IMR-90 (cell line): ENCODE results near the gene NUP210. TPM values are rescaled to one million over a fixed set of nuclear protein-coding genes. Genes with fewer than 3 reads are reported as not detected.

ENCODE experiments used
- ATAC-seq: fragments of 200-7000 bp; cut with Tn5 transposase; 2 replicates; pipeline ENCODE4 v1.9.1; 2020; ENCODE audit warnings: low read depth, mild to moderate bottlenecking, moderate library complexity
- BruUV-seq: library from RNA; stranded (reverse); fragments of 400-500 nt; replicated peaks from 2 replicates; lab custom pipeline; 2021; lab: Mats Ljungman, UMichigan
- CTCF ChIA-PET: fragments of 300-600 bp; formaldehyde crosslinking; extraction: SDS; loops from one replicate; lab custom pipeline; 2021; ENCODE audit warnings: antibody characterized with exemption; lab: Yijun Ruan, JAX
- POLR2A ChIA-PET: fragments of 300-600 bp; sonication (Branson Sonifier 250); formaldehyde crosslinking; loops from one replicate; lab custom pipeline; 2022; ENCODE audit warnings: antibody characterized with exemption; ENCODE audit not compliant: unreplicated experiment; lab: Charles Lee
- DNase-seq: peaks from one replicate; pipeline ENCODE4 v3.0.0; 2013
- H2AFZ ChIP-seq: replicated peaks from 2 replicates; pipeline ENCODE3; 2013; ENCODE audit warnings: low read length, mild to moderate bottlenecking; ENCODE audit not compliant: poor library complexity
- H2AK5ac ChIP-seq: 2 replicates; pipeline ENCODE4 v1.6.1; 2013; ENCODE audit warnings: low read depth, low read length, inconsistent platforms
- H2AK9ac ChIP-seq: replicated peaks from 2 replicates; pipeline ENCODE3; 2013; ENCODE audit warnings: mild to moderate bottlenecking, low read depth, low read length, moderate library complexity; ENCODE audit not compliant: poor library complexity
- H2BK120ac ChIP-seq: 2 replicates; pipeline ENCODE4 v1.6.1; 2013; ENCODE audit warnings: low read depth, low read length, inconsistent platforms
- H2BK15ac ChIP-seq: 3 replicates; pipeline ENCODE4 v1.6.1; 2013; ENCODE audit warnings: low read depth, low read length, inconsistent platforms
- H2BK20ac ChIP-seq: 2 replicates; pipeline ENCODE4 v1.6.1; 2013; ENCODE audit warnings: low read depth, mild to moderate bottlenecking, inconsistent platforms, low read length, moderate library complexity
- H2BK5ac ChIP-seq: 2 replicates; pipeline ENCODE4 v1.6.1; 2013; ENCODE audit warnings: mild to moderate bottlenecking, low read depth, low read length, inconsistent platforms; ENCODE audit not compliant: poor library complexity, severe bottlenecking
- H3K14ac ChIP-seq: replicated peaks from 2 replicates; pipeline ENCODE4 v1.6.1; 2013; ENCODE audit warnings: low read depth, low read length, inconsistent platforms
- H3K18ac ChIP-seq: 2 replicates; pipeline ENCODE4 v1.6.1; 2013; ENCODE audit warnings: low read depth, low read length, control low read depth
- H3K23ac ChIP-seq: 2 replicates; pipeline ENCODE4 v1.6.1; 2013; ENCODE audit warnings: low read depth, low read length, inconsistent platforms
- H3K27ac ChIP-seq: 2 replicates; pipeline ENCODE4 v1.5.1; 2013; ENCODE audit warnings: mild to moderate bottlenecking, control low read depth, low read length; ENCODE audit not compliant: insufficient read depth
- H3K27me3 ChIP-seq: 2 replicates; pipeline ENCODE4 v1.6.1; 2013; ENCODE audit warnings: low read length; ENCODE audit not compliant: control insufficient read depth, insufficient read depth
- H3K36me3 ChIP-seq: 2 replicates; pipeline ENCODE4 v1.6.1; 2013; ENCODE audit warnings: low read length, mixed read lengths; ENCODE audit not compliant: control insufficient read depth, insufficient read depth
- H3K4ac ChIP-seq: 2 replicates; pipeline ENCODE4 v1.6.1; 2013; ENCODE audit warnings: low read depth, low read length, inconsistent platforms
- H3K4me1 ChIP-seq: 2 replicates; pipeline ENCODE4 v1.6.1; 2013; ENCODE audit warnings: low read length, mixed read lengths; ENCODE audit not compliant: control insufficient read depth, insufficient read depth
- H3K4me2 ChIP-seq: 2 replicates; pipeline ENCODE4 v1.6.1; 2013; ENCODE audit warnings: low read depth, mild to moderate bottlenecking, control low read depth, low read length, moderate library complexity
- H3K4me3 ChIP-seq: 2 replicates; pipeline ENCODE4 v1.5.1; 2013; ENCODE audit warnings: low read depth, mild to moderate bottlenecking, control low read depth, low read length, moderate library complexity; ENCODE audit not compliant: insufficient read depth
- H3K56ac ChIP-seq: 2 replicates; pipeline ENCODE4 v1.6.1; 2013; ENCODE audit warnings: low read length, inconsistent platforms; ENCODE audit not compliant: insufficient read depth; ENCODE audit errors: extremely low read depth
- H3K79me1 ChIP-seq, 2 experiments: 2 replicates each; pipeline ENCODE4 v1.6.1; 2013; ENCODE audit warnings: low read length in 2 of 2, inconsistent platforms in 1 of 2, low read depth in 1 of 2
- H3K9ac ChIP-seq: 2 replicates; pipeline ENCODE4 v1.6.1; 2013; ENCODE audit warnings: low read depth, low read length, control low read depth
- H3K9me1 ChIP-seq: 2 replicates; pipeline ENCODE4 v1.6.1; 2013; ENCODE audit warnings: low read length, inconsistent platforms; ENCODE audit not compliant: insufficient read depth
- H3K9me3 ChIP-seq: 2 replicates; pipeline ENCODE4 v1.6.1; 2013; ENCODE audit warnings: low read length; ENCODE audit not compliant: control insufficient read depth, insufficient read depth
- H4K20me1 ChIP-seq: 2 replicates; pipeline ENCODE4 v1.6.1; 2013; ENCODE audit warnings: low read length, inconsistent platforms; ENCODE audit not compliant: insufficient read depth
- H4K5ac ChIP-seq: 2 replicates; pipeline ENCODE4 v1.6.1; 2013; ENCODE audit warnings: mild to moderate bottlenecking, low read depth, low read length, control low read depth
- H4K8ac ChIP-seq, 2 experiments: 2 replicates each; pipeline ENCODE4 v1.6.1; 2013; ENCODE audit warnings: low read depth in 2 of 2, low read length in 2 of 2, control low read depth in 1 of 2, inconsistent platforms in 1 of 2
- H4K91ac ChIP-seq: 2 replicates; pipeline ENCODE4 v1.6.1; 2013; ENCODE audit warnings: low read depth, low read length, inconsistent platforms; ENCODE audit not compliant: insufficient read depth
- MXI1 ChIP-seq: IDR thresholded peaks from 2 replicates; pipeline ENCODE4 v1.6.1; 2012; ENCODE audit warnings: low read depth, mild to moderate bottlenecking, low read length, moderate library complexity, borderline replicate concordance
- NFE2L2 ChIP-seq: fragments of 150-350 bp; IDR thresholded peaks from 2 replicates; pipeline ENCODE4 v1.6.1; 2016; ENCODE audit warnings: low read depth, mild to moderate bottlenecking, low read length
- POLR2A ChIP-seq: IDR thresholded peaks from 2 replicates; pipeline ENCODE4 v1.6.1; 2012; ENCODE audit warnings: mild to moderate bottlenecking, low read depth, low read length
- RAD21 ChIP-seq: IDR thresholded peaks from 2 replicates; pipeline ENCODE4 v1.6.1; 2012; ENCODE audit warnings: low read length, improper control_type of control experiment
- RCOR1 ChIP-seq: IDR thresholded peaks from 2 replicates; pipeline ENCODE4 v1.6.1; 2012; ENCODE audit warnings: mild to moderate bottlenecking, low read length, improper control_type of control experiment; ENCODE audit not compliant: insufficient replicate concordance
- USF2 ChIP-seq: fragments of 150-350 bp; IDR thresholded peaks from 2 replicates; pipeline ENCODE4 v1.6.1; 2017; ENCODE audit warnings: mild to moderate bottlenecking, antibody characterized with exemption, low read length, low read depth
- WGBS, 2 experiments: methylation state at CpG; one replicate each; pipeline versions ENCODE4 v1.1.5 to v1.1.7; 2013; ENCODE audit warnings: missing lambda C conversion rate in 2 of 2; ENCODE audit not compliant: insufficient read length in 1 of 2; ENCODE audit errors: extremely low coverage in 2 of 2; 5-methylcytosine and 5-hydroxymethylcytosine counted together
- dilution Hi-C: fragments of 300-500 bp; cut with HindIII; formaldehyde crosslinking; loops from one replicate; pipeline ENCODE4 v1.14.3; 2018; ENCODE audit warnings: low sequenced_read_pairs; ENCODE audit not compliant: unreplicated experiment
- in situ Hi-C: fragments of 300-500 bp; cut with MboI; formaldehyde crosslinking; loops from 3 replicates; pipeline ENCODE4 v1.14.3; 2019; ENCODE audit warnings: low sequenced_read_pairs, inconsistent platforms, mixed read lengths
- intact Hi-C: fragments of 100-400 bp; cut with micrococcal nuclease; formaldehyde crosslinking; loops from 2 replicates; pipeline ENCODE4 v1.10.0; 2022
- polyA plus RNA-seq, 3 experiments: library from polyadenylated mRNA; depleted of rRNA; stranded (reverse); fragments of >200 nt; gene quantifications; 2 replicates each; pipeline ENCODE4 v1.2.3, GENCODE V29; 2012; ENCODE audit warnings: low replicate concordance in 1 of 3
- total RNA-seq: library from RNA; depleted of rRNA; stranded (reverse); fragments of >200 nt; gene quantifications from 2 replicates; pipeline ENCODE4 v1.2.3, GENCODE V29; 2012
- TF ChIP-seq, protein P1 (sequence below): conservative IDR thresholded peaks from 2 replicates; pipeline ENCODE4 v1.5.1; 2012; ENCODE audit warnings: mild to moderate bottlenecking, low read depth, low read length, improper control_type of control experiment

The NUP210 gene
- total and polyA plus RNA-seq, 2 of the 4 experiments (the other 2 are of a cell fraction) = under 0.01 to 0.03 TPM

- Histone ChIP-seq H3K9me1 (no peaks in the 10 kb centered on the region), H2AFZ (no peak overlapping the region), H2BK120ac (no peak overlapping the region), H2BK5ac (no peak overlapping the region), H4K91ac (no peak overlapping the region), H4K8ac (no peak overlapping the region), H4K5ac (no peak overlapping the region), H3K27me3 (peaks cover 6% of the 10 kb centered on the region; the same call in 1 of the 2 replicates), H3K36me3 (no peaks in the 10 kb centered on the region), H3K4me3 (no peak overlapping the region), H4K20me1 (no peaks in the 10 kb centered on the region), H3K9ac (no peak overlapping the region), H3K23ac (no peak overlapping the region), H3K9me3 (0 out of 2 replicates have a peak, but pooled peaks cover 2% of the 10 kb centered on the region), H3K4me1 (no peaks in the 10 kb centered on the region), H3K4ac (no peak overlapping the region), H3K4me2 (no peak overlapping the region), H2AK9ac (no peak overlapping the region), H2BK20ac (no peak overlapping the region), H3K56ac (no peak overlapping the region), H3K27ac (no peak overlapping the region), H2BK15ac (no peak overlapping the region), H3K79me1 (no peaks in the 10 kb centered on the region), H3K14ac (no peak overlapping the region), H3K18ac (no peak overlapping the region), H2AK5ac (no peak overlapping the region)
- no CpG with 5 or more reads among the region's 14 CpGs for WGBS, 2 experiments
- TF ChIP-seq NFE2L2 = no peak
- no peak for TF ChIP-seq USF2
- no peak for TF ChIP-seq RCOR1
- no peak for TF ChIP-seq MXI1
- TF ChIP-seq, protein P1, sequence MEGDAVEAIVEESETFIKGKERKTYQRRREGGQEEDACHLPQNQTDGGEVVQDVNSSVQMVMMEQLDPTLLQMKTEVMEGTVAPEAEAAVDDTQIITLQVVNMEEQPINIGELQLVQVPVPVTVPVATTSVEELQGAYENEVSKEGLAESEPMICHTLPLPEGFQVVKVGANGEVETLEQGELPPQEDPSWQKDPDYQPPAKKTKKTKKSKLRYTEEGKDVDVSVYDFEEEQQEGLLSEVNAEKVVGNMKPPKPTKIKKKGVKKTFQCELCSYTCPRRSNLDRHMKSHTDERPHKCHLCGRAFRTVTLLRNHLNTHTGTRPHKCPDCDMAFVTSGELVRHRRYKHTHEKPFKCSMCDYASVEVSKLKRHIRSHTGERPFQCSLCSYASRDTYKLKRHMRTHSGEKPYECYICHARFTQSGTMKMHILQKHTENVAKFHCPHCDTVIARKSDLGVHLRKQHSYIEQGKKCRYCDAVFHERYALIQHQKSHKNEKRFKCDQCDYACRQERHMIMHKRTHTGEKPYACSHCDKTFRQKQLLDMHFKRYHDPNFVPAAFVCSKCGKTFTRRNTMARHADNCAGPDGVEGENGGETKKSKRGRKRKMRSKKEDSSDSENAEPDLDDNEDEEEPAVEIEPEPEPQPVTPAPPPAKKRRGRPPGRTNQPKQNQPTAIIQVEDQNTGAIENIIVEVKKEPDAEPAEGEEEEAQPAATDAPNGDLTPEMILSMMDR = no peak
- no peak for TF ChIP-seq RAD21
- no peak for TF ChIP-seq POLR2A
- ATAC-seq (no peak), DNase-seq (no peak)
- in situ Hi-C loops (no loop called here), dilution Hi-C loops (no loop called here), intact Hi-C loops (no loop called here)
- POLR2A ChIA-PET = no interaction called here
- BruUV-seq = no TSS peak
- CTCF ChIA-PET = no interaction called here
These were observed 153.3 kb downstream of the NUP210 start for GRCh38 chr3:13266651-13267362.
